Transverse colon (tissue), 3 donors: ENCODE results near the gene SPATA31D3.

Experiments used
- EP300 ChIP-seq: sonication (generic); formaldehyde crosslinking; IDR thresholded peaks from one replicate; pipeline ENCODE4 v1.6.1; 2017; ENCODE audit warnings: antibody characterized with exemption, low read depth
- POLR2A ChIP-seq: fragments of 450-650 bp; IDR thresholded peaks from one replicate; pipeline ENCODE4 v1.6.1; 2016; ENCODE audit warnings: antibody characterized with exemption, mild to moderate bottlenecking, moderate library complexity
- TF ChIP-seq, protein P1 (sequence below), 5 experiments: fragments of 200-600 bp in 3 of 5; fragments of 450-650 bp in 2 of 5; sonication (generic) in 3 of 5; IDR thresholded peaks; 1 replicate in 2 of 5; 2 replicates in 3 of 5; pipeline ENCODE4 v1.5.1; 2016 to 2017; ENCODE audit warnings: antibody characterized with exemption in 5 of 5, inconsistent platforms in 3 of 5, mild to moderate bottlenecking in 2 of 5, moderate library complexity in 1 of 5

DNA sequence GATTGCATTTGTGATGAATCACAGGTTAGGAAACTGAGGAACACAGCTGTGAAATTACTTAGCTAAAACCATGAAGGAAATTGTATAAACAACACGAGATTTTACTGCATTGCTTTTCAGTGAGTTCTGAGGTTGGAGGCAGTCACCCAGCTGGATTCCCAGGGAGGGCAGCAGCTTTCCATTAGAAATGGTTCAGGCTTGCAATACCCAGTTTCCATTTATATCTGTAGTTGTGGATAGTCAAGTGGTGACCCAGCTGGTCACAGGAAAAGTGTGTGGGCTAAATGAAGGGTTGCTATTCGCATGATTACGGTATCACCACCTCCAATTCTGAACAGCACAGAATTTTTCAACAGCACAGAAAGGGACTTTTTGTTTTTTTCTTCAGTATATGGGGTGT, 49.4 kb upstream of the SPATA31D3 start:
- TF ChIP-seq EP300 (no peak), POLR2A (no peak)
- TF ChIP-seq, protein P1, sequence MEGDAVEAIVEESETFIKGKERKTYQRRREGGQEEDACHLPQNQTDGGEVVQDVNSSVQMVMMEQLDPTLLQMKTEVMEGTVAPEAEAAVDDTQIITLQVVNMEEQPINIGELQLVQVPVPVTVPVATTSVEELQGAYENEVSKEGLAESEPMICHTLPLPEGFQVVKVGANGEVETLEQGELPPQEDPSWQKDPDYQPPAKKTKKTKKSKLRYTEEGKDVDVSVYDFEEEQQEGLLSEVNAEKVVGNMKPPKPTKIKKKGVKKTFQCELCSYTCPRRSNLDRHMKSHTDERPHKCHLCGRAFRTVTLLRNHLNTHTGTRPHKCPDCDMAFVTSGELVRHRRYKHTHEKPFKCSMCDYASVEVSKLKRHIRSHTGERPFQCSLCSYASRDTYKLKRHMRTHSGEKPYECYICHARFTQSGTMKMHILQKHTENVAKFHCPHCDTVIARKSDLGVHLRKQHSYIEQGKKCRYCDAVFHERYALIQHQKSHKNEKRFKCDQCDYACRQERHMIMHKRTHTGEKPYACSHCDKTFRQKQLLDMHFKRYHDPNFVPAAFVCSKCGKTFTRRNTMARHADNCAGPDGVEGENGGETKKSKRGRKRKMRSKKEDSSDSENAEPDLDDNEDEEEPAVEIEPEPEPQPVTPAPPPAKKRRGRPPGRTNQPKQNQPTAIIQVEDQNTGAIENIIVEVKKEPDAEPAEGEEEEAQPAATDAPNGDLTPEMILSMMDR (IDR thresholded peaks at IDR 0.05) = no peak
